SK-N-SH treated with all-trans-retinoic acid at 6 μM for 48 hours (cell line): ENCODE results near the gene HBQ1.

ENCODE experiments used
- BACH2 ChIP-seq: fragments of 250-450 bp; sonication (Bioruptor Pico); IDR thresholded peaks from 2 replicates; pipeline ENCODE4 v1.9.0; 2021; ENCODE audit warnings: mild to moderate bottlenecking, borderline replicate concordance
- CREB5 ChIP-seq: fragments of 250-450 bp; sonication (Bioruptor Pico); IDR thresholded peaks from 2 replicates; pipeline ENCODE4 v1.5.1; 2020; ENCODE audit warnings: low read depth, mild to moderate bottlenecking, moderate library complexity
- CSRNP3 ChIP-seq: fragments of 250-450 bp; sonication (Bioruptor Pico); IDR thresholded peaks from 2 replicates; pipeline ENCODE4 v1.5.1; 2021; ENCODE audit warnings: mild to moderate bottlenecking, moderate library complexity
- PATZ1 ChIP-seq: fragments of 250-450 bp; sonication (Bioruptor Pico); IDR thresholded peaks from 2 replicates; pipeline ENCODE4 v1.8.0; 2020; ENCODE audit warnings: mild to moderate bottlenecking, moderate library complexity, borderline replicate concordance
- POU6F1 ChIP-seq: fragments of 250-450 bp; sonication (Bioruptor Pico); IDR thresholded peaks from 2 replicates; pipeline ENCODE4 v1.8.0; 2021; ENCODE audit warnings: low read depth, mild to moderate bottlenecking, moderate library complexity, borderline replicate concordance
- SNAI2 ChIP-seq: fragments of 250-450 bp; sonication (Bioruptor Pico); IDR thresholded peaks from 2 replicates; pipeline ENCODE4 v1.5.0; 2020; ENCODE audit warnings: mild to moderate bottlenecking, moderate library complexity
- ZC3H10 ChIP-seq: fragments of 250-450 bp; sonication (Bioruptor Pico); IDR thresholded peaks from 2 replicates; pipeline ENCODE4 v1.5.1; 2021; ENCODE audit warnings: mild to moderate bottlenecking, moderate library complexity
- ZFP3 ChIP-seq: fragments of 250-450 bp; sonication (Bioruptor Pico); IDR thresholded peaks from 2 replicates; pipeline ENCODE4 v1.5.0; 2020; ENCODE audit warnings: mild to moderate bottlenecking, moderate library complexity

- TF ChIP-seq PATZ1 (CRISPR knock-in tag) (no peak), CSRNP3 (no peak), CREB5 (CRISPR knock-in tag) (no peak), ZFP3 (no peak), SNAI2 (CRISPR knock-in tag) (no peak), BACH2 (no peak), POU6F1 (CRISPR knock-in tag) (no peak), ZC3H10 (no peak)
Observed at GRCh38 chr16:162271-162991, 17.8 kb upstream of the HBQ1 start.
